GM13976 (cell line): ENCODE measurements around the gene ARHGEF7.

Experiments used
- DNase-seq: peaks from one replicate; pipeline ENCODE4 v3.0.0; 2012; ENCODE audit warnings: low spot score
- CTCF ChIP-seq: IDR thresholded peaks from 2 replicates; pipeline ENCODE4 v1.5.1; 2012; ENCODE audit warnings: borderline replicate concordance, mild to moderate bottlenecking; ENCODE audit not compliant: insufficient read depth; ENCODE audit errors: extremely low read depth, missing control alignments, control extremely low read depth
- in situ Hi-C: fragments of 300-500 bp; cut with MboI; formaldehyde crosslinking; loops from one replicate; pipeline ENCODE4 v1.12.0; 2022; ENCODE audit warnings: low sequenced_read_pairs, mixed read lengths, inconsistent platforms; ENCODE audit not compliant: unreplicated experiment

ARHGEF7 gene

GRCh38 chr13:111269508-111269907 lies 154.4 kb downstream of the ARHGEF7 start:
- TF ChIP-seq CTCF = no peak
- DNase-seq = no peak
- in situ Hi-C loops = no loop called here

DNA sequence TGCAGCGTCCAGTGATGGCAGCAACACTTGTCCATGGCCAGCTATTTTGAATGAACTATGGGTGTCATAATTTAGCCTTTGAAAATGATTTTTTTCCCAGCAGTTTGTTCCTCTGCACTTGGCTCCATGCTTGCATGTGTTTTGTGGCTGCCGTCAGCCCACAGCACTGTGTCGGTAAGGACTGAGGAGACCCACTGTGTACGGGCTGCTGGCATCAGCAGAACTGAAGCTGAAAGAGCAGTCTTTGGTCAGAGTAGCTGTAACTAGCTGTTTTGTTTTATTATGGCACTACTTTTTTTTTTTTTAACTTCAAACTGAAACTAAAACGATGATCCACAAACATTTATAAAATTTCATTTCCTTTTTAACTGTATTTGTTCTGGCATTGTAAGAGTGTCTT lies 155.0 kb downstream of the ARHGEF7 start:
- TF ChIP-seq CTCF = no peak
- in situ Hi-C loops = no loop called here
- DNase-seq = no peak

- in situ Hi-C loops = no loop called here
- TF ChIP-seq CTCF = no peak
- no peak for DNase-seq
Measured at GRCh38 chr13:111270765-111271698, 155.9 kb downstream of the ARHGEF7 start.

GRCh38 chr13:111272117-111272516 lies 157.0 kb downstream of the ARHGEF7 start:
- in situ Hi-C loops = no loop called here
- no peak for DNase-seq
- no peak for TF ChIP-seq CTCF

DNA sequence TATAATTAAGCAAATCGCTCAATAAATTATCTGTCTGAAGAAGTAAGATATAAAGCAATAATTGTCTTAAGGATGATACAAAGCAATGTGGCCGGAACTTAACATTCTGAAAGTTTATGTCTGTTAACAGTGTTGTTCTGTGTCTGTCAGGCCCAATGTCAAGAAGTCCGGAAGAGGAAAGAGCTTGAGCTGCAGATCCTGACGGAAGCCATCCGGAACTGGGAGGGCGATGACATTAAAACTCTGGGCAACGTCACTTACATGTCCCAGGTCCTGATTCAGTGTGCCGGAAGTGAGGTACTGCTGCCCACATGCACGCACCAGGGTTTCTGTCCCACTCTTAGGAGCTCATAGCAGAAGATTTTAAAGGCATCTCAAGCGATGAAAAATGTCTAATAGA lies 160.3 kb downstream of the ARHGEF7 start:
- no peak for TF ChIP-seq CTCF
- no peak for DNase-seq
- in situ Hi-C loops = no loop called here

DNA sequence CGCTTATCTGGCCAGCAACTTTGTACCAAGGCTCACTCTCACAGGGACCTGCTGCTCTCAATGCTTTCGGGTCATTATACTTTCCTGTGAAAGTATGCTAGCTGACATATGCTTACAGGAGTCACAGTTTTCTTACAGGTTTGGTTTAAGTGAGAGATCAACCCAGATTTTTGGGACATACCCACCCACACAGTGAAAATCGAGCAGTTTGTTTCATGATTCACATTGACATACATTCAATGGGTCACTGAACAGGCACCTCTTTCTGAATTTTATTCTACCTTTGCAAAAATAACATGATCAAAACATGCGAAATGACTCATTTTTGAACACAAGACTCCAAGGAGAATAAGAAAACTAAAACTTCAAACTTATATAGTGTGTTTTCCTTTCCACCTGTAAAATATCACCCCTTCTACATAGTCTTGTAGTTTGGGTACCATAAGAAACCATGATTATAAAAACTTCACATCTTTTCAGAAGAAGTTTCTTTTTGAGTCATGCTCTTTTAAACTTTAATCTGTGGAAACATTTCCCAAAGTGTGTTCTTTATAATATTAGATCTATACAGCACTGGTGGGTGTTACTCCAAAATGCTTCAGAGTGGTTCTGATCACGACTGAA lies 161.0 kb downstream of the ARHGEF7 start:
- in situ Hi-C loops = no loop called here
- no peak for TF ChIP-seq CTCF

More for the DNA sequence above, 161.0 kb downstream of the ARHGEF7 start:
- DNase-seq = no peak
